GM18861 (cell line): ENCODE measurements around the gene GET4.
"Not testable (repeated sequence)": the region's sequence is repeated elsewhere in the genome, so short reads cannot be mapped to it uniquely, and the experiment has no call there.

Experiments
- ATAC-seq: cut with Tn5 transposase; IDR thresholded peaks from one replicate; pipeline ENCODE4 v1.9.1; 2021; ENCODE audit not compliant: unreplicated experiment

GET4 gene

GRCh38 chr7:913736-914520 is 37.6 kb downstream of the GET4 start:
- ATAC-seq = no peak

- no peak for ATAC-seq
These were observed 38.3 kb downstream of the GET4 start for GRCh38 chr7:914521-915194.

- ATAC-seq = no peak
These were observed 39.2 kb downstream of the GET4 start for GRCh38 chr7:915291-916218.

- no peak for ATAC-seq
These were observed 40.1 kb downstream of the GET4 start for GRCh38 chr7:916291-916941.

GRCh38 chr7:917255-918117 is 41.1 kb downstream of the GET4 start:
- no peak for ATAC-seq

GRCh38 chr7:918118-918425 is 41.7 kb downstream of the GET4 start:
- no peak for ATAC-seq

GRCh38 chr7:918441-919113 is 42.2 kb downstream of the GET4 start:
- ATAC-seq = no peak

GRCh38 chr7:919114-919442 is 42.7 kb downstream of the GET4 start:
- no peak for ATAC-seq

- no peak for ATAC-seq
These were observed 43.6 kb downstream of the GET4 start for GRCh38 chr7:919924-920341.

- no peak for ATAC-seq
These were observed 44.2 kb downstream of the GET4 start for GRCh38 chr7:920351-921070.

GRCh38 chr7:921071-921461 is 44.7 kb downstream of the GET4 start:
- no peak for ATAC-seq

- ATAC-seq = no peak
These were observed 45.4 kb downstream of the GET4 start for GRCh38 chr7:921581-922333.

GRCh38 chr7:922334-923107 is 46.2 kb downstream of the GET4 start:
- ATAC-seq = no peak

- ATAC-seq = peak; percentile 67
These were observed 47.0 kb downstream of the GET4 start for GRCh38 chr7:923108-924041.

GRCh38 chr7:924042-924441 is 47.7 kb downstream of the GET4 start:
- ATAC-seq = not testable (repeated sequence)

GRCh38 chr7:924541-925231 is 48.3 kb downstream of the GET4 start:
- ATAC-seq = peak; percentile 53
